GM18907 (cell line): ENCODE data around the gene ZNF684.
A peak's percentile ranks its signal among the peaks of the same experiment; 100 is the strongest.
"Not testable (repeated sequence)": the region's sequence is repeated elsewhere in the genome, so short reads cannot be mapped to it uniquely, and the experiment has no call there.

ENCODE experiments used
- ATAC-seq: cut with Tn5 transposase; IDR thresholded peaks from one replicate; pipeline ENCODE4 v1.9.1; 2021; ENCODE audit warnings: mild to moderate bottlenecking, moderate library complexity; ENCODE audit not compliant: unreplicated experiment

The ZNF684 gene

GRCh38 chr1:40531381-40532061, at the start of gene ZNF684:
ZNF684 (plus strand) TSS chr1:40531637; CDS start chr1:40533167, 1,530 bp downstream.
- peak; percentile 95 for ATAC-seq

- ATAC-seq, result no peak
Observed at GRCh38 chr1:40495315-40495903, 36.0 kb upstream of the ZNF684 start.

GRCh38 chr1:40502651-40503050, 28.8 kb upstream of the ZNF684 start:
- not testable (repeated sequence) for ATAC-seq

- no peak for ATAC-seq
Observed at GRCh38 chr1:40507973-40508372, 23.5 kb upstream of the ZNF684 start.

- peak; percentile 86 for ATAC-seq
Observed at GRCh38 chr1:40508375-40509341, 22.8 kb upstream of the ZNF684 start, which contains the start of gene EXO5. EXO5 (plus strand) TSS chr1:40508767; CDS start chr1:40514545, 5,778 bp downstream.

- ATAC-seq, result no peak
Observed at GRCh38 chr1:40519517-40519916, 11.9 kb upstream of the ZNF684 start.

DNA sequence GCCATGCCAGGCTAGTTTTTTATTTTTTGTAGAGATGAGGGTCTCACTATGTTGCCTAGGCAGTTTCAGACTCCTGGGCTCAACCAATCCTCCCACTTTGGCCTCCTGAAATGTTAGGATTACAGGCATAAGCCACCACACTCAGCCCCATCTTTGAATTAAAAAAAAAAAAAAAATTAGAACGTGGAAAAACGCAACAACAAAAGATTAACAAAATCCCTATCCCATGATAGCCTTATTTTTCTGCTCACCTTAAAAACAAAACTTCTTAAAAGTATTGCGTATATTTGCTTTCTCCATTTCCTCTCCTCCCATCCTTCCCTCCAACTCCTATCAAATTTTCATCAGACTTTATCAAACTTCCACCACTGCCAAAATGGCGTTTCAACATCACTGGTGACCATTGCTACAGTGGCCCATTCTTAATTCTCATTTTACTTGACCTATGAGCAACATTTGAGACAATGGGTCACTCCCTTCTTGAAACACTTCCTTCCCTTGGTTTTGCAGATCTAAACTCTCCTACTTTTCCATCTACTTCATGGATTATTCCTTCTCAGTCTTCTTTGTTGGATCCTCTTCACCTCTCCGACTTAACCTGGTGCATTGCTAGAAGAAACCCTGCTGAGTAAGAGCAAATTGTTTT, 579 bp upstream of the ZNF684 start:
- ATAC-seq, result peak; percentile 12

GRCh38 chr1:40532062-40532389, 589 bp downstream of the ZNF684 start:
- ATAC-seq, result peak; percentile 4

DNA sequence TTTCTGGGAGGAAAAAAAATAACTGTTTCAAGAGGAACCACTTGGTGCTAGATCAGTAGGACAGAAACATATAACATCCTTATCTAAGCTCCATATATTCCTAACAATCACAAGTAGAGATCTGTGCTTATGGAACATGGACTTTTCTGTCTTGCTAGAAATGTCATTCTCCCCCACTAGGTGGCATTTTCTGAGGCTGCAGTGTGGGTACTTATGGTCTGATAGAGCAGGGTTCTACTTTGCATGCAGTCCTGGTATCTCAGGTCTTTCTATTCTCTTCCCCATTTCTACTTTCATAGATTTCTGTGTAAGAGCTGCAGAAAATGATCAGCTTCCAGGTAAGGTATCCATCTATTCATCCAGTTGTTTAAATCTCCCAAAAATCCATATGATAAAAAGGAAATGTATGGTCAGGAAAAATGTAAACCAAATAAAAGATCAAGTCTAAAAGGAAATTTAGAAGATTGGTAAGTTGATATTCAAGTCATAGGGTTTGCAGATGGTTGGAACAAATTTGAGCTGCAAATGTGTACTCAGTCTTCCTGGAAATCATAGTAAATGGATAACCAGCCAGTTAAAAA, 1.5 kb downstream of the ZNF684 start:
- no peak for ATAC-seq

- ATAC-seq, result no peak
Observed at GRCh38 chr1:40534589-40534988, 3.2 kb downstream of the ZNF684 start.

DNA sequence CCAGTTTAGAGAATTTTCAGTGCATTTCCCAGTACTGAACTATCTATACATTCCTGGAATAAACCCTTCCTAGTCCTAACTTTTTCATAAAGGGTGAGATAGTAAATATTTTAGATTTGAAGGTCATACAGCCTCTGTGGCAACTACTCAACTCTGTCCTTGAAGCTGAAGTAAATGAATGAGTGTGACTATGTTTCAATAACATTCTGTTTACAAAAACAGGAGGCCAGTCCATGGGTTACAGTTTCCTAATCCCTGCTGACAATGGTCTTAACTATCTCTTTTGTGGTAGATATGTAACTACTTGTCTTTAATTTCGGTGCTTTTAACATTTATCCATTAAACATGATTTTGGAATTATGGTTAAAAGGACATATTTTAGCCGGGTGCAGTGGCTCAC, 4.3 kb downstream of the ZNF684 start:
- ATAC-seq, result no peak

- no peak for ATAC-seq
Observed at GRCh38 chr1:40539338-40539737, 7.9 kb downstream of the ZNF684 start.

DNA sequence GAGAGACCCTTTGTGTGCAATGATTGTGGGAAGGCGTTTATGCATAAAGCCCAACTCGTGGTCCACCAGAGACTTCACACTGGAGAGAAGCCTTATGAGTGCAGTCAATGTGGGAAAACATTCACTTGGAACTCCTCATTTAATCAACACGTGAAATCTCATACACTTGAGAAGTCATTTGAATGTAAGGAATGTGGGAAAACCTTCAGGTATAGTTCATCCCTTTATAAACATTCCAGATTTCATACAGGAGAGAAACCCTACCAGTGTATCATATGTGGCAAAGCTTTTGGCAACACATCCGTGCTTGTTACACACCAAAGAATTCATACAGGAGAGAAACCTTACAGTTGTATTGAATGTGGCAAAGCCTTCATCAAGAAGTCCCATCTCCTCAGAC, 15.5 kb downstream of the ZNF684 start:
- no peak for ATAC-seq

DNA sequence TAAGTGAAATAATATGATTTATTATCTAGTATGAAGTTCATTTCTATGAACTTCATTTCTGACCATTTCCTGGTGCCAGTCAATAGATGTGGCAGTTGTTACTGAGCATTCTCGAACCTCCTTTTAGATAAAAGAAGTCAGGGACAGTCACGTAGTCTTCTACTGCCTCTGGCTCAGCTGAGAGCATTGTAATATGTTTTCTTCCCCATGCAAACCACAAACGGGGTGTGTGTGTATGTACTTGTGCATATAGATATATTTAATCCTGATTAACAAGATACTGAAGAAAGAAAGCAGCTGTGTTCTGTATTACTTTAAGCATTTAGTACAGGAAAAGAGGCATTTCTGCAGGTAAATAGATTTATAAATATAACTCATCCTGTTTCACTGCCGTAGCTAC, 21.6 kb downstream of the ZNF684 start:
- ATAC-seq, result no peak

DNA sequence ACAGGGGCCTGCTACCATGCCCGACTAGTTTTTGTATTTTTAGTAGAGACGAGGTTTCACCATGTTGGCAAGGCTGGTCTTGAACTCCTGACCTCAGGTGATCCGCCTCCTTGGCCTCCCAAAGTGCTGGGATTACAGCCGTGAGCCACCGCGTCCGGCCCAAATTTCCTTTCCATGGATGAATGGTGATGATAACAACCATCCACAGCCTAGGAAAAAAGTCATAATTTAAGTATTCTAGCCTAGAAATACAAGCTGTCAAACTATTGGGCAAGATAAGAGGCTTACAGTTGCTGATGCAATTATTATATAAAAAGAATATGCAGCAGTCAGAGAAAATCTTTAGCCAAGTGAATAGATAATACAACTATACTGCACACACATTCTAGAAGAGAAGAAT, 23.4 kb downstream of the ZNF684 start:
- not testable (repeated sequence) for ATAC-seq

- no peak for ATAC-seq
Observed at GRCh38 chr1:40556121-40556520, 24.7 kb downstream of the ZNF684 start.

DNA sequence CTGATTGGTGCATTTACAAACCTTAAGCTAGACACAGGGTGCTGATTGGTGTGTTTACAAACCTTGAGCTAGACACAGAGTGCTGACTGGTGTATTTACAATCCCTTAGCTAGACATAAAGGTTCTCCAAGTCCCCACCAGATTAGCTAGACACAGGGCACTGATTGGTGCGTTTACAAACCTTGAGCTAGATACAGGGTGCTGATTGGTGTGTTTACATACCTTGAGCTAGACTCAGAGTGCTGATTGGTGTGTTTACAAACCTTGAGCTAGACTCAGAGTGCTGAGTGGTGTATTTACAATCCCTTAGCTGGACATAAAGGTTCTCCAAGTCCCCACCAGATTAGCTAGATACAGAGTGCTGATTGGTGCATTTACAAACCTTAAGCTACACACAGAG, 26.8 kb downstream of the ZNF684 start:
- not testable (repeated sequence) for ATAC-seq

- ATAC-seq, result no peak
Observed at GRCh38 chr1:40562185-40562584, 30.7 kb downstream of the ZNF684 start.

GRCh38 chr1:40563266-40563665, 31.8 kb downstream of the ZNF684 start:
- ATAC-seq, result no peak

- no peak for ATAC-seq
Observed at GRCh38 chr1:40564506-40564905, 33.1 kb downstream of the ZNF684 start.

GRCh38 chr1:40564913-40565312, 33.5 kb downstream of the ZNF684 start:
- ATAC-seq, result no peak
